IMR-90 (cell line): ENCODE measurements around the gene S100A5. TPM values are rescaled to one million over a fixed set of nuclear protein-coding genes. Genes with fewer than 3 reads are reported as not detected.

Experiments used
- ATAC-seq: fragments of 200-7000 bp; cut with Tn5 transposase; 2 replicates; pipeline ENCODE4 v1.9.1; 2020; ENCODE audit warnings: low read depth, mild to moderate bottlenecking, moderate library complexity
- BruUV-seq: library from RNA; stranded (reverse); fragments of 400-500 nt; replicated peaks from 2 replicates; lab custom pipeline; 2021; lab: Mats Ljungman, UMichigan
- CTCF ChIA-PET: fragments of 300-600 bp; formaldehyde crosslinking; extraction: SDS; loops from one replicate; lab custom pipeline; 2021; ENCODE audit warnings: antibody characterized with exemption; lab: Yijun Ruan, JAX
- POLR2A ChIA-PET: fragments of 300-600 bp; sonication (Branson Sonifier 250); formaldehyde crosslinking; loops from one replicate; lab custom pipeline; 2022; ENCODE audit warnings: antibody characterized with exemption; ENCODE audit not compliant: unreplicated experiment; lab: Charles Lee
- DNase-seq: peaks from one replicate; pipeline ENCODE4 v3.0.0; 2013
- H2AFZ ChIP-seq: replicated peaks from 2 replicates; pipeline ENCODE3; 2013; ENCODE audit warnings: low read length, mild to moderate bottlenecking; ENCODE audit not compliant: poor library complexity
- H2AK5ac ChIP-seq: 2 replicates; pipeline ENCODE4 v1.6.1; 2013; ENCODE audit warnings: low read depth, low read length, inconsistent platforms
- H2AK9ac ChIP-seq: replicated peaks from 2 replicates; pipeline ENCODE3; 2013; ENCODE audit warnings: mild to moderate bottlenecking, low read depth, low read length, moderate library complexity; ENCODE audit not compliant: poor library complexity
- H2BK120ac ChIP-seq: 2 replicates; pipeline ENCODE4 v1.6.1; 2013; ENCODE audit warnings: low read depth, low read length, inconsistent platforms
- H2BK15ac ChIP-seq: 3 replicates; pipeline ENCODE4 v1.6.1; 2013; ENCODE audit warnings: low read depth, low read length, inconsistent platforms
- H2BK20ac ChIP-seq: 2 replicates; pipeline ENCODE4 v1.6.1; 2013; ENCODE audit warnings: low read depth, mild to moderate bottlenecking, inconsistent platforms, low read length, moderate library complexity
- H2BK5ac ChIP-seq: 2 replicates; pipeline ENCODE4 v1.6.1; 2013; ENCODE audit warnings: mild to moderate bottlenecking, low read depth, low read length, inconsistent platforms; ENCODE audit not compliant: poor library complexity, severe bottlenecking
- H3K14ac ChIP-seq: replicated peaks from 2 replicates; pipeline ENCODE4 v1.6.1; 2013; ENCODE audit warnings: low read depth, low read length, inconsistent platforms
- H3K18ac ChIP-seq: 2 replicates; pipeline ENCODE4 v1.6.1; 2013; ENCODE audit warnings: low read depth, low read length, control low read depth
- H3K23ac ChIP-seq: 2 replicates; pipeline ENCODE4 v1.6.1; 2013; ENCODE audit warnings: low read depth, low read length, inconsistent platforms
- H3K27ac ChIP-seq: 2 replicates; pipeline ENCODE4 v1.5.1; 2013; ENCODE audit warnings: mild to moderate bottlenecking, control low read depth, low read length; ENCODE audit not compliant: insufficient read depth
- H3K27me3 ChIP-seq: 2 replicates; pipeline ENCODE4 v1.6.1; 2013; ENCODE audit warnings: low read length; ENCODE audit not compliant: control insufficient read depth, insufficient read depth
- H3K36me3 ChIP-seq: 2 replicates; pipeline ENCODE4 v1.6.1; 2013; ENCODE audit warnings: low read length, mixed read lengths; ENCODE audit not compliant: control insufficient read depth, insufficient read depth
- H3K4ac ChIP-seq: 2 replicates; pipeline ENCODE4 v1.6.1; 2013; ENCODE audit warnings: low read depth, low read length, inconsistent platforms
- H3K4me1 ChIP-seq: 2 replicates; pipeline ENCODE4 v1.6.1; 2013; ENCODE audit warnings: low read length, mixed read lengths; ENCODE audit not compliant: control insufficient read depth, insufficient read depth
- H3K4me2 ChIP-seq: 2 replicates; pipeline ENCODE4 v1.6.1; 2013; ENCODE audit warnings: low read depth, mild to moderate bottlenecking, control low read depth, low read length, moderate library complexity
- H3K4me3 ChIP-seq: 2 replicates; pipeline ENCODE4 v1.5.1; 2013; ENCODE audit warnings: low read depth, mild to moderate bottlenecking, control low read depth, low read length, moderate library complexity; ENCODE audit not compliant: insufficient read depth
- H3K56ac ChIP-seq: 2 replicates; pipeline ENCODE4 v1.6.1; 2013; ENCODE audit warnings: low read length, inconsistent platforms; ENCODE audit not compliant: insufficient read depth; ENCODE audit errors: extremely low read depth
- H3K79me1 ChIP-seq, 2 experiments: 2 replicates each; pipeline ENCODE4 v1.6.1; 2013; ENCODE audit warnings: low read length in 2 of 2, inconsistent platforms in 1 of 2, low read depth in 1 of 2
- H3K9ac ChIP-seq: 2 replicates; pipeline ENCODE4 v1.6.1; 2013; ENCODE audit warnings: low read depth, low read length, control low read depth
- H3K9me1 ChIP-seq: 2 replicates; pipeline ENCODE4 v1.6.1; 2013; ENCODE audit warnings: low read length, inconsistent platforms; ENCODE audit not compliant: insufficient read depth
- H3K9me3 ChIP-seq: 2 replicates; pipeline ENCODE4 v1.6.1; 2013; ENCODE audit warnings: low read length; ENCODE audit not compliant: control insufficient read depth, insufficient read depth
- H4K20me1 ChIP-seq: 2 replicates; pipeline ENCODE4 v1.6.1; 2013; ENCODE audit warnings: low read length, inconsistent platforms; ENCODE audit not compliant: insufficient read depth
- H4K5ac ChIP-seq: 2 replicates; pipeline ENCODE4 v1.6.1; 2013; ENCODE audit warnings: mild to moderate bottlenecking, low read depth, low read length, control low read depth
- H4K8ac ChIP-seq, 2 experiments: 2 replicates each; pipeline ENCODE4 v1.6.1; 2013; ENCODE audit warnings: low read depth in 2 of 2, low read length in 2 of 2, control low read depth in 1 of 2, inconsistent platforms in 1 of 2
- H4K91ac ChIP-seq: 2 replicates; pipeline ENCODE4 v1.6.1; 2013; ENCODE audit warnings: low read depth, low read length, inconsistent platforms; ENCODE audit not compliant: insufficient read depth
- BHLHE40 ChIP-seq: fragments of 150-350 bp; IDR thresholded peaks from 2 replicates; pipeline ENCODE4 v1.6.1; 2016; ENCODE audit warnings: mild to moderate bottlenecking, low read depth, low read length
- CTCF ChIP-seq: conservative IDR thresholded peaks from 2 replicates; pipeline ENCODE4 v1.5.1; 2012; ENCODE audit warnings: mild to moderate bottlenecking, low read depth, low read length, improper control_type of control experiment
- ELK1 ChIP-seq: fragments of 150-350 bp; IDR thresholded peaks from 2 replicates; pipeline ENCODE4 v1.6.1; 2016; ENCODE audit warnings: low read depth, mild to moderate bottlenecking, low read length, moderate library complexity, borderline replicate concordance
- FOS ChIP-seq: fragments of 150-350 bp; IDR thresholded peaks from 2 replicates; pipeline ENCODE4 v1.6.1; 2016; ENCODE audit warnings: low read depth, low read length
- MAFK ChIP-seq: IDR thresholded peaks from 2 replicates; pipeline ENCODE4 v1.6.1; 2012; ENCODE audit warnings: low read depth, low read length, improper control_type of control experiment
- MXI1 ChIP-seq: IDR thresholded peaks from 2 replicates; pipeline ENCODE4 v1.6.1; 2012; ENCODE audit warnings: low read depth, mild to moderate bottlenecking, low read length, moderate library complexity, borderline replicate concordance
- RCOR1 ChIP-seq: IDR thresholded peaks from 2 replicates; pipeline ENCODE4 v1.6.1; 2012; ENCODE audit warnings: mild to moderate bottlenecking, low read length, improper control_type of control experiment; ENCODE audit not compliant: insufficient replicate concordance
- RFX5 ChIP-seq: IDR thresholded peaks from 2 replicates; pipeline ENCODE4 v1.8.0; 2012; ENCODE audit warnings: low read depth, mild to moderate bottlenecking, low read length, moderate library complexity
- SMC3 ChIP-seq: fragments of 150-350 bp; IDR thresholded peaks from 2 replicates; pipeline ENCODE4 v1.6.1; 2016; ENCODE audit warnings: low read depth, mild to moderate bottlenecking, antibody characterized with exemption, low read length, moderate library complexity
- USF2 ChIP-seq: fragments of 150-350 bp; IDR thresholded peaks from 2 replicates; pipeline ENCODE4 v1.6.1; 2017; ENCODE audit warnings: mild to moderate bottlenecking, antibody characterized with exemption, low read length, low read depth
- WGBS, 2 experiments: methylation state at CpG; one replicate each; pipeline versions ENCODE4 v1.1.5 to v1.1.7; 2013; ENCODE audit warnings: missing lambda C conversion rate in 2 of 2; ENCODE audit not compliant: insufficient read length in 1 of 2; ENCODE audit errors: extremely low coverage in 2 of 2; 5-methylcytosine and 5-hydroxymethylcytosine counted together
- dilution Hi-C: fragments of 300-500 bp; cut with HindIII; formaldehyde crosslinking; loops from one replicate; pipeline ENCODE4 v1.14.3; 2018; ENCODE audit warnings: low sequenced_read_pairs; ENCODE audit not compliant: unreplicated experiment
- in situ Hi-C: fragments of 300-500 bp; cut with MboI; formaldehyde crosslinking; loops from 3 replicates; pipeline ENCODE4 v1.14.3; 2019; ENCODE audit warnings: low sequenced_read_pairs, inconsistent platforms, mixed read lengths
- intact Hi-C: fragments of 100-400 bp; cut with micrococcal nuclease; formaldehyde crosslinking; loops from 2 replicates; pipeline ENCODE4 v1.10.0; 2022
- polyA plus RNA-seq, 3 experiments: library from polyadenylated mRNA; depleted of rRNA; stranded (reverse); fragments of >200 nt; gene quantifications; 2 replicates each; pipeline ENCODE4 v1.2.3, GENCODE V29; 2012; ENCODE audit warnings: low replicate concordance in 1 of 3
- total RNA-seq: library from RNA; depleted of rRNA; stranded (reverse); fragments of >200 nt; gene quantifications from 2 replicates; pipeline ENCODE4 v1.2.3, GENCODE V29; 2012

Gene S100A5
- total and polyA plus RNA-seq, 2 of the 4 experiments (the other 2 are of a cell fraction) = 0.27 TPM; not detected in 1

DNA sequence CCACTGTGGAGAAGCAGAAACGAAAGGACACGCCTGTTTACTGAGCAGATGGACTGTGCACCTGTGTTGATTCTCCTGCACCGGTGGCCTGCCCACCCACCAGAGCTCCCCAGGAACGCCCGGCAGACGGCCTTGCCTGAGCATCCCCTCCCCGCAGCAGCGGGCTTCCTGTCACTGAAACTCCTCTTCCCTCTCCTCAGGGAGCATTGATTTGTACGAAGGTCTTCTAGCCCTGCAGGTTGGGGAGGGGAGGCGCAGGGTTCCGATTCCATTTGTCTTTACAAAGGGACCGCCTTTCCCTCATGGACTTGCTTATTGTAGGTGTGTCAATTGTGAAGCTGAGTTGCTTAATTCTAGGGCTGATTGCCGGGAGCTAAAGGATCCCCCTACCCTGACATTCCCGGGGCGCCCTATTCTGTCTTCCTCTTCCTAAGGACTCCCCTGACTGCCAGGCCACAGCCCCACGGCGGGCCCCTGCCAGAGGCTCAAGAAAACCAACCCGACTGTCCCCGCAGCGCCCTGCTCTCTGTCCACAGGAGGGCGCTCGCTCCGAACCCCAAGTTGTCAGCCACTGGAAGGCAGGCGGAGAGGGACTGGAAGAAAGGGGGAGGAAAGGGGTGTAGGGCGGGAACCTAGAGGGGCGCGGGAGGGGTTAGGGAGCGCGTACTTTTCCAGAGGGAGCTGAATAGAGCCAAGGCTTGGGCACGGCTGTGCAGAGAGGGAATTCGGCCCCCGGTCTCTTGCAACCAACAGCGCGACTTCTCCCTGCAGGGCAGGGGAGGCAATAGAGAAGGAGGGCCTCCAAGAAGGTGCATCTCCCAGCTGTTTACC, 7.8 kb downstream of the S100A5 start (continued):
- no peak for TF ChIP-seq ELK1

GRCh38 chr1:153532181-153532580, 8.6 kb downstream of the S100A5 start:
- dilution Hi-C loops = no loop called here
- H3K27ac ChIP-seq = peak overlapping the region; percentile 2; the same call in 1 of the 2 replicates
- TF ChIP-seq MAFK = no peak
- TF ChIP-seq FOS = no peak
- TF ChIP-seq SMC3 = no peak
- TF ChIP-seq USF2 = no peak
- no peak for TF ChIP-seq BHLHE40
- no peak for TF ChIP-seq RFX5
- no peak for TF ChIP-seq CTCF
- TF ChIP-seq RCOR1 = no peak
- no peak for TF ChIP-seq MXI1

More at GRCh38 chr1:153532181-153532580, 8.6 kb downstream of the S100A5 start:
- H3K27me3 ChIP-seq = no peaks in the 10 kb centered on the region
- DNase-seq (no peak), ATAC-seq (no peak)
- H3K36me3 ChIP-seq = peaks cover 11% of the 10 kb centered on the region
- peak overlapping the region; percentile 6 to 76; a peak in 3 of 4 replicates for H4K8ac ChIP-seq
- ChIA-PET POLR2A (interaction anchor here (0.8 to 1.5 kb wide), 5 partner anchors 11 to 95 kb away, joined by 3 to 4 read pairs (median 3); partner anchors contain the start of gene S100A13), CTCF (interaction anchor here (0.8 to 2.8 kb wide), 6 partner anchors 12 to 127 kb away, joined by 3 to 19 read pairs (median 5); partner anchors contain the start of gene S100A13)
- peak overlapping the region; percentile 13; the same call in 1 of the 2 replicates for H2AK5ac ChIP-seq
- no peak overlapping the region for H3K23ac ChIP-seq
- H3K4me1 ChIP-seq = peaks cover 27% of the 10 kb centered on the region
- 0 out of 2 replicates have a peak overlapping the region, but pooled peaks have one; percentile 47 for H3K14ac ChIP-seq
- H4K5ac ChIP-seq = peak overlapping the region; percentile 29; the same call in 1 of the 2 replicates
- H3K9ac ChIP-seq = no peak overlapping the region
- H3K4ac ChIP-seq = 0 out of 2 replicates have a peak overlapping the region, but pooled peaks have one; percentile 38
- H2AFZ ChIP-seq = peak overlapping the region; percentile 1
- 0 out of 2 replicates have a peak overlapping the region, but pooled peaks have one; percentile 13 for H4K91ac ChIP-seq
- H2BK20ac ChIP-seq = no peak overlapping the region
- intact Hi-C loops (loop anchor here (5.0 kb wide), 2 partner anchors 95 to 140 kb away; partner anchors contain the start of genes ILF2, S100A1 and S100A13), in situ Hi-C loops (loop anchor here (5.0 to 25.0 kb wide), 2 partner anchors 35 to 430 kb away; partner anchors contain the start of genes CREB3L4, CRTC2, S100A2 and SLC39A1)
- peak overlapping the region; percentile 7 for H2BK5ac ChIP-seq
- peaks cover 19% of the 10 kb centered on the region for H3K9me1 ChIP-seq
- WGBS, 2 experiments = no CpG with 5 or more reads among the region's 2 CpGs
- H2AK9ac ChIP-seq = no peak overlapping the region
- peak overlapping the region; percentile 12; the same call in 1 of the 2 replicates for H2BK120ac ChIP-seq
- no peak overlapping the region for H3K18ac ChIP-seq
- H3K56ac ChIP-seq = no peak overlapping the region
- H3K79me1 ChIP-seq = peaks cover 5 to 56% of the 10 kb centered on the region in 2 experiments; a peak in 3 of 4 replicates
- no peaks in the 10 kb centered on the region for H3K9me3 ChIP-seq
- no TSS peak for BruUV-seq
- H3K4me3 ChIP-seq = no peak overlapping the region
- no peak overlapping the region for H2BK15ac ChIP-seq
- peaks cover 18% of the 10 kb centered on the region for H4K20me1 ChIP-seq
- H3K4me2 ChIP-seq = no peak overlapping the region
